ENCODE data around the gene RBMS3.

- TF ChIP-seq CTCF (IDR thresholded peaks at IDR 0.05; ENCODE audit: insufficient read depth, low read depth, low read length) (no peak), EZH2 (IDR thresholded peaks at IDR 0.05; ENCODE audit: insufficient read depth, low read length) (no peak)
These were observed 476.3 kb downstream of the RBMS3 start for GRCh38 chr3:29757054-29757777.
